HCT116 (cell line): ENCODE results near the gene XPC. TPM values are rescaled to one million over a fixed set of nuclear protein-coding genes. Genes with fewer than 3 reads are reported as not detected.

Experiments
- ATAC-seq: fragments of 200-7000 bp; cut with Tn5 transposase; 2 replicates; pipeline ENCODE4 v1.9.1; 2020; ENCODE audit warnings: mild to moderate bottlenecking, moderate library complexity
- BruUV-seq: library from RNA; stranded (reverse); fragments of 400-500 nt; replicated peaks from 2 replicates; lab custom pipeline; 2021; lab: Mats Ljungman, UMichigan
- CTCF ChIA-PET: fragments of 300-600 bp; sonication (Branson Sonifier 250); formaldehyde crosslinking; loops from one replicate; lab custom pipeline; 2021; ENCODE audit warnings: antibody characterized with exemption; lab: Charles Lee
- POLR2A ChIA-PET: fragments of 300-600, 350-600 bp; sonication (Branson Sonifier 250); formaldehyde crosslinking; loops from one replicate; lab custom pipeline; 2021; ENCODE audit warnings: antibody characterized with exemption; lab: Charles Lee
- RAD21 ChIA-PET, 2 experiments: fragments of 300-600 bp; sonication (Branson Sonifier 250); formaldehyde crosslinking; loops; one replicate each; lab custom pipeline; 2023; ENCODE audit warnings: low total read pairs in 2 of 2; ENCODE audit not compliant: uncharacterized antibody in 2 of 2, unreplicated experiment in 2 of 2, low non-redundant PET in 1 of 2; lab: Charles Lee
- DNase-seq: peaks from one replicate; pipeline ENCODE4 v3.0.0-alpha.2; 2010; ENCODE audit warnings: low read depth, low spot score
- H2AFZ ChIP-seq: fragments of 200-600 bp; shearing (Covaris generic), sonication (generic); 2 replicates; pipeline ENCODE4 v1.6.1; 2017; ENCODE audit warnings: low read depth, mixed run types, mixed read lengths, antibody characterized with exemption, low read length; ENCODE audit not compliant: poor library complexity, severe bottlenecking
- H3K27ac ChIP-seq: 2 replicates; pipeline ENCODE4 v1.5.1; 2012; ENCODE audit warnings: low read depth, low read length
- H3K27me3 ChIP-seq: fragments of 200-600 bp; sonication (generic); 2 replicates; pipeline ENCODE4 v1.6.1; 2016; ENCODE audit warnings: mixed run types, low read length, mixed read lengths; ENCODE audit not compliant: insufficient read depth
- H3K36me3 ChIP-seq, 2 experiments: fragments of 200-500 bp in 1 of 2; fragments of 200-600 bp in 1 of 2; sonication (Bioruptor generic) in 1 of 2; sonication (generic) in 1 of 2; 2 replicates each; pipeline versions ENCODE4 v1.5.1 to v1.6.1; 2014 to 2016; ENCODE audit warnings: low read length in 2 of 2, inconsistent platforms in 1 of 2, mixed read lengths in 1 of 2, mixed run types in 1 of 2; ENCODE audit not compliant: insufficient read depth in 2 of 2, control insufficient read depth in 1 of 2
- H3K4me1 ChIP-seq, 2 experiments: fragments of 200-600 bp in 1 of 2; sonication (generic) in 1 of 2; 2 replicates each; pipeline versions ENCODE4 v1.5.1 to v1.6.1; 2012 to 2017; ENCODE audit warnings: low read length in 2 of 2, inconsistent platforms in 1 of 2, mild to moderate bottlenecking in 1 of 2, mixed read lengths in 1 of 2, mixed run types in 1 of 2, moderate library complexity in 1 of 2; ENCODE audit not compliant: insufficient read depth in 2 of 2, control insufficient read depth in 1 of 2
- H3K4me2 ChIP-seq: fragments of 200-600 bp; sonication (generic); 2 replicates; pipeline ENCODE4 v1.6.1; 2017; ENCODE audit warnings: mixed run types, low read length, mixed read lengths
- H3K4me3 ChIP-seq, 2 experiments: fragments of 200-600 bp in 1 of 2; sonication (generic) in 1 of 2; replicated peaks in 1 of 2; 2 replicates each; pipeline ENCODE4 v1.5.1; 2011 to 2016; ENCODE audit warnings: low read length in 2 of 2, control low read depth in 1 of 2, low read depth in 1 of 2, mild to moderate bottlenecking in 1 of 2, mixed read lengths in 1 of 2, mixed run types in 1 of 2
- H3K79me2 ChIP-seq: fragments of 200-600 bp; sonication (generic); 2 replicates; pipeline ENCODE4 v1.6.1; 2017; ENCODE audit warnings: mild to moderate bottlenecking, mixed run types, low read length, moderate library complexity, mixed read lengths; ENCODE audit not compliant: insufficient read depth
- H3K9ac ChIP-seq: fragments of 200-600 bp; sonication (generic); 2 replicates; pipeline ENCODE4 v1.6.1; 2016; ENCODE audit warnings: low read length, mixed read lengths
- H3K9me2 ChIP-seq: fragments of 200-600 bp; sonication (generic), shearing (Covaris generic); 2 replicates; pipeline ENCODE4 v1.6.1; 2017; ENCODE audit warnings: mixed run types, mild to moderate bottlenecking, moderate library complexity; ENCODE audit not compliant: insufficient read depth
- H3K9me3 ChIP-seq, 2 experiments: fragments of 200-500 bp in 1 of 2; fragments of 200-600 bp in 1 of 2; sonication (Bioruptor generic) in 1 of 2; sonication (generic) in 1 of 2; 2 replicates each; pipeline ENCODE4 v1.6.1; 2014 to 2017; ENCODE audit warnings: low read length in 2 of 2, mixed read lengths in 2 of 2, inconsistent platforms in 1 of 2, low read depth in 1 of 2, mild to moderate bottlenecking in 1 of 2, mixed run types in 1 of 2, moderate library complexity in 1 of 2; ENCODE audit not compliant: control insufficient read depth in 1 of 2, insufficient read depth in 1 of 2
- H4K20me1 ChIP-seq: fragments of 200-600 bp; sonication (generic), shearing (Covaris generic); 2 replicates; pipeline ENCODE4 v1.6.1; 2017; ENCODE audit warnings: mixed run types, mild to moderate bottlenecking, moderate library complexity; ENCODE audit not compliant: insufficient read depth
- MAX ChIP-seq: IDR thresholded peaks from 2 replicates; pipeline ENCODE4 v1.6.1; 2012
- REST ChIP-seq: IDR thresholded peaks from 2 replicates; pipeline ENCODE4 v1.6.1; 2012; ENCODE audit warnings: low read depth
- SIN3A ChIP-seq: IDR thresholded peaks from 2 replicates; pipeline ENCODE4 v1.6.1; 2012; ENCODE audit warnings: low read depth
- intact Hi-C: fragments of 100-400 bp; cut with micrococcal nuclease; formaldehyde crosslinking; loops from 2 replicates; pipeline ENCODE4 v1.10.0; 2022
- total RNA-seq: library from RNA; stranded (reverse); gene quantifications from one replicate; pipeline ENCODE4 v1.2.1, GENCODE V29; 2021; ENCODE audit not compliant: unreplicated experiment

XPC gene
- total RNA-seq, 1 experiment from 2014 or later = 29.5 TPM

- ChIA-PET RAD21 (interaction anchor here in 1 of 2 experiments (0.8 kb wide), 1 partner anchor 51 kb away, joined by 3 read pairs; no protein-coding TSS in a partner anchor), POLR2A (no interaction called here), CTCF (interaction anchor here (0.7 to 1.6 kb wide), 4 partner anchors 13 to 256 kb away, joined by 3 to 4 read pairs (median 3); no protein-coding TSS in a partner anchor)
- no peak overlapping the region for H3K4me3 ChIP-seq
- DNase-seq = no peak
- H3K4me2 ChIP-seq = no peak overlapping the region
- TF ChIP-seq SIN3A (no peak), REST (no peak), MAX (no peak)
- no peak for ATAC-seq
- no peaks in the 10 kb centered on the region for H3K27me3 ChIP-seq
- H3K36me3 ChIP-seq = peaks cover 13 to 21% of the 10 kb centered on the region in 2 experiments; a peak in 3 of 4 replicates
- no peaks in the 10 kb centered on the region for H3K9me2 ChIP-seq
- no peaks in the 10 kb centered on the region for H3K9me3 ChIP-seq
- H2AFZ ChIP-seq = no peak overlapping the region
- BruUV-seq = no TSS peak
- intact Hi-C loops = no loop called here
- H3K4me1 ChIP-seq = no peaks in the 10 kb centered on the region
- no peak overlapping the region for H3K27ac ChIP-seq
- no peak overlapping the region for H3K9ac ChIP-seq
- no peaks in the 10 kb centered on the region for H4K20me1 ChIP-seq
- H3K79me2 ChIP-seq = no peaks in the 10 kb centered on the region
Measured at GRCh38 chr3:14152963-14153355, 25.4 kb downstream of the XPC start.
